ENCODE data around the gene HMCN1. TPM values are rescaled to one million over a fixed set of nuclear protein-coding genes. Genes with fewer than 3 reads are reported as not detected.

HMCN1 gene
- total and polyA plus RNA-seq, 2 experiments from 2014 or later: 1.6 to 8.7 TPM

DNA sequence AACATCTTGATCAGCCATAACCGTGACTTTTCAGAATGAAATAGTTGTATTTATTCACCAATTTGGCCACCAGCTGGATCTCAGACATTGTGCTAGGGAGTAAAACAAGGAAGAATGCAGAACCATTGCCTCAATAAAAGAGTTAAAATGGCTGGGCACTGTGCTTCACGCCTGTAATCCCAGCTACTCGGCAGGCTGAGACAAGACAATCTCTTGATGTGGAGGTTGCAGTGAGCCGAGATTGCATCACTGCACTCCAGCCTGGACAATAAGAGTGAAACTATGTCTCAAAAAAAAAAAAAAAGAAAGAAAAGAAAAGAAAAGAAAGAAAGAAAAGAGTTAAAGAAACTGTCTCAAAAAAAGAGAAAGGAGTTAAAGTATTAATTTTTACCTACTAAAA lies 441.4 kb downstream of the HMCN1 start (continued):
- TF ChIP-seq CREB1 (CRISPR knock-in tag; IDR thresholded peaks at IDR 0.05; ENCODE audit: low read depth) (no peak), POLR2AphosphoS5 (IDR thresholded peaks at IDR 0.05; ENCODE audit: low read depth) (no peak), JUNB (IDR thresholded peaks at IDR 0.05; ENCODE audit: unreplicated experiment) (no peak)
- TF ChIP-seq, protein P1, sequence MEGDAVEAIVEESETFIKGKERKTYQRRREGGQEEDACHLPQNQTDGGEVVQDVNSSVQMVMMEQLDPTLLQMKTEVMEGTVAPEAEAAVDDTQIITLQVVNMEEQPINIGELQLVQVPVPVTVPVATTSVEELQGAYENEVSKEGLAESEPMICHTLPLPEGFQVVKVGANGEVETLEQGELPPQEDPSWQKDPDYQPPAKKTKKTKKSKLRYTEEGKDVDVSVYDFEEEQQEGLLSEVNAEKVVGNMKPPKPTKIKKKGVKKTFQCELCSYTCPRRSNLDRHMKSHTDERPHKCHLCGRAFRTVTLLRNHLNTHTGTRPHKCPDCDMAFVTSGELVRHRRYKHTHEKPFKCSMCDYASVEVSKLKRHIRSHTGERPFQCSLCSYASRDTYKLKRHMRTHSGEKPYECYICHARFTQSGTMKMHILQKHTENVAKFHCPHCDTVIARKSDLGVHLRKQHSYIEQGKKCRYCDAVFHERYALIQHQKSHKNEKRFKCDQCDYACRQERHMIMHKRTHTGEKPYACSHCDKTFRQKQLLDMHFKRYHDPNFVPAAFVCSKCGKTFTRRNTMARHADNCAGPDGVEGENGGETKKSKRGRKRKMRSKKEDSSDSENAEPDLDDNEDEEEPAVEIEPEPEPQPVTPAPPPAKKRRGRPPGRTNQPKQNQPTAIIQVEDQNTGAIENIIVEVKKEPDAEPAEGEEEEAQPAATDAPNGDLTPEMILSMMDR (conservative IDR thresholded peaks at IDR 0.05; ENCODE audit: low read depth in 2 of 2): no peak
- TF ChIP-seq, protein P2, sequence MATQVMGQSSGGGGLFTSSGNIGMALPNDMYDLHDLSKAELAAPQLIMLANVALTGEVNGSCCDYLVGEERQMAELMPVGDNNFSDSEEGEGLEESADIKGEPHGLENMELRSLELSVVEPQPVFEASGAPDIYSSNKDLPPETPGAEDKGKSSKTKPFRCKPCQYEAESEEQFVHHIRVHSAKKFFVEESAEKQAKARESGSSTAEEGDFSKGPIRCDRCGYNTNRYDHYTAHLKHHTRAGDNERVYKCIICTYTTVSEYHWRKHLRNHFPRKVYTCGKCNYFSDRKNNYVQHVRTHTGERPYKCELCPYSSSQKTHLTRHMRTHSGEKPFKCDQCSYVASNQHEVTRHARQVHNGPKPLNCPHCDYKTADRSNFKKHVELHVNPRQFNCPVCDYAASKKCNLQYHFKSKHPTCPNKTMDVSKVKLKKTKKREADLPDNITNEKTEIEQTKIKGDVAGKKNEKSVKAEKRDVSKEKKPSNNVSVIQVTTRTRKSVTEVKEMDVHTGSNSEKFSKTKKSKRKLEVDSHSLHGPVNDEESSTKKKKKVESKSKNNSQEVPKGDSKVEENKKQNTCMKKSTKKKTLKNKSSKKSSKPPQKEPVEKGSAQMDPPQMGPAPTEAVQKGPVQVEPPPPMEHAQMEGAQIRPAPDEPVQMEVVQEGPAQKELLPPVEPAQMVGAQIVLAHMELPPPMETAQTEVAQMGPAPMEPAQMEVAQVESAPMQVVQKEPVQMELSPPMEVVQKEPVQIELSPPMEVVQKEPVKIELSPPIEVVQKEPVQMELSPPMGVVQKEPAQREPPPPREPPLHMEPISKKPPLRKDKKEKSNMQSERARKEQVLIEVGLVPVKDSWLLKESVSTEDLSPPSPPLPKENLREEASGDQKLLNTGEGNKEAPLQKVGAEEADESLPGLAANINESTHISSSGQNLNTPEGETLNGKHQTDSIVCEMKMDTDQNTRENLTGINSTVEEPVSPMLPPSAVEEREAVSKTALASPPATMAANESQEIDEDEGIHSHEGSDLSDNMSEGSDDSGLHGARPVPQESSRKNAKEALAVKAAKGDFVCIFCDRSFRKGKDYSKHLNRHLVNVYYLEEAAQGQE (IDR thresholded peaks at IDR 0.05; ENCODE audit: unreplicated experiment): no peak

DNA sequence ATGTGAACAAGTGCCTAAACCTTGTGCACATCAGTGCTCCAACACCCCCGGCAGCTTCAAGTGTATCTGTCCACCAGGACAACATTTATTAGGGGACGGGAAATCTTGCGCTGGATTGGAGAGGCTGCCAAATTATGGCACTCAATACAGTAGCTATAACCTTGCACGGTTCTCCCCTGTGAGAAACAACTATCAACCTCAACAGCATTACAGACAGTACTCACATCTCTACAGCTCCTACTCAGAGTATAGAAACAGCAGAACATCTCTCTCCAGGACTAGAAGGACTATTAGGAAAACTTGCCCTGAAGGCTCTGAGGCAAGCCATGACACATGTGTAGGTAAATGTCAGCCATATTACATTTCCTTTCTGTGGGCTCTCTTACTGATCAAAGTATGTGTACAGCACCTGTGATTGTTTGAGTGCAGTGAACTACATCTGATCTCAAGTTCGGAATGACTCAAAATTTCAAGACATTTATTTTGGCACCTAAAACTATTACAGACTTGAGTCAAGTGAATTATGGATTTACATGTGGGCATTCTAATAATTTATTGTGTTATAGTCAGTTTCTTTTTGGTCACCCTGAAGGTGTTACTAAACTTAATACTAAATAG lies 444.3 kb downstream of the HMCN1 start:
- Mint-ChIP-seq H3K36me3 (ENCODE audit: low read depth) (no peaks in the 10 kb centered on the region), H3K9me3 (no peaks in the 10 kb centered on the region), H3K4me1 (no peaks in the 10 kb centered on the region), H3K4me3 (no peak overlapping the region), H3K27me3 (ENCODE audit: insufficient read depth, low read depth, poor library complexity) (no peaks in the 10 kb centered on the region), H3K27ac (no peak overlapping the region)
- H3K79me2 ChIP-seq (replicated peaks; ENCODE audit: insufficient read depth): no peaks in the 10 kb centered on the region
- H2AFZ ChIP-seq: no peak overlapping the region
- no peaks in the 10 kb centered on the region for H3K9me2 ChIP-seq (ENCODE audit: insufficient read depth)
- no peak for DNase-seq (ENCODE audit: low spot score)
- no peaks in the 10 kb centered on the region for H3F3A ChIP-seq (replicated peaks; ENCODE audit: low read depth)
- no peak overlapping the region for H3K4me3 ChIP-seq
- H3K4me1 ChIP-seq (ENCODE audit: insufficient read depth): no peaks in the 10 kb centered on the region
- H3K27me3 ChIP-seq (ENCODE audit: insufficient read depth): no peaks in the 10 kb centered on the region
- H3K4me2 ChIP-seq: no peak overlapping the region
- no peak overlapping the region for H3K27ac ChIP-seq (ENCODE audit: low read depth)
- H3K36me3 ChIP-seq (ENCODE audit: insufficient read depth): no peaks in the 10 kb centered on the region
- ATAC-seq: no peak
- H4K20me1 ChIP-seq (replicated peaks; ENCODE audit: insufficient read depth): no peaks in the 10 kb centered on the region
- TF ChIP-seq, protein P2 (IDR thresholded peaks at IDR 0.05; ENCODE audit: unreplicated experiment): no peak
- TF ChIP-seq ZNF114 (CRISPR knock-in tag; IDR thresholded peaks at IDR 0.05): no peak
- TF ChIP-seq, protein P1 (conservative IDR thresholded peaks at IDR 0.05; ENCODE audit: low read depth in 2 of 2): no peak
- TF ChIP-seq NANOG (IDR thresholded peaks at IDR 0.05; ENCODE audit: borderline replicate concordance): no peak
- no peak for TF ChIP-seq EZH2 (IDR thresholded peaks at IDR 0.05; ENCODE audit: low read depth, unreplicated experiment)
- TF ChIP-seq STAT1 (IDR thresholded peaks at IDR 0.05; ENCODE audit: unreplicated experiment): no peak
- no peak for TF ChIP-seq POLR2AphosphoS5 (IDR thresholded peaks at IDR 0.05; ENCODE audit: low read depth)
- TF ChIP-seq, protein P3, sequence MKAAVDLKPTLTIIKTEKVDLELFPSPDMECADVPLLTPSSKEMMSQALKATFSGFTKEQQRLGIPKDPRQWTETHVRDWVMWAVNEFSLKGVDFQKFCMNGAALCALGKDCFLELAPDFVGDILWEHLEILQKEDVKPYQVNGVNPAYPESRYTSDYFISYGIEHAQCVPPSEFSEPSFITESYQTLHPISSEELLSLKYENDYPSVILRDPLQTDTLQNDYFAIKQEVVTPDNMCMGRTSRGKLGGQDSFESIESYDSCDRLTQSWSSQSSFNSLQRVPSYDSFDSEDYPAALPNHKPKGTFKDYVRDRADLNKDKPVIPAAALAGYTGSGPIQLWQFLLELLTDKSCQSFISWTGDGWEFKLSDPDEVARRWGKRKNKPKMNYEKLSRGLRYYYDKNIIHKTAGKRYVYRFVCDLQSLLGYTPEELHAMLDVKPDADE (IDR thresholded peaks at IDR 0.05): no peak
- TF ChIP-seq JUNB (IDR thresholded peaks at IDR 0.05; ENCODE audit: unreplicated experiment): no peak
- TF ChIP-seq CREB1 (CRISPR knock-in tag; IDR thresholded peaks at IDR 0.05; ENCODE audit: low read depth): no peak
- TF ChIP-seq ZNF331 (CRISPR knock-in tag; IDR thresholded peaks at IDR 0.05; ENCODE audit: low read depth): no peak
- no peak for TF ChIP-seq EZH2phosphoT487 (IDR thresholded peaks at IDR 0.05; ENCODE audit: unreplicated experiment)
